Posterior cingulate gyrus (tissue), 11 donors: ENCODE measurements around the gene ZFP92.
A peak's percentile ranks its signal among the peaks of the same experiment; 100 is the strongest.

Experiments
- DNase-seq, 10 donors: peaks; one replicate each; pipeline versions ENCODE4 v3.0.0 to v3.0.0-alpha.2; 2020 to 2021; ENCODE audit warnings: mixed read lengths in 3 of 10
- intact Hi-C: fragments of 100-400 bp; cut with DNase I; formaldehyde crosslinking; loops from one replicate; pipeline ENCODE4 v1.15.1; 2023

The ZFP92 gene

DNA sequence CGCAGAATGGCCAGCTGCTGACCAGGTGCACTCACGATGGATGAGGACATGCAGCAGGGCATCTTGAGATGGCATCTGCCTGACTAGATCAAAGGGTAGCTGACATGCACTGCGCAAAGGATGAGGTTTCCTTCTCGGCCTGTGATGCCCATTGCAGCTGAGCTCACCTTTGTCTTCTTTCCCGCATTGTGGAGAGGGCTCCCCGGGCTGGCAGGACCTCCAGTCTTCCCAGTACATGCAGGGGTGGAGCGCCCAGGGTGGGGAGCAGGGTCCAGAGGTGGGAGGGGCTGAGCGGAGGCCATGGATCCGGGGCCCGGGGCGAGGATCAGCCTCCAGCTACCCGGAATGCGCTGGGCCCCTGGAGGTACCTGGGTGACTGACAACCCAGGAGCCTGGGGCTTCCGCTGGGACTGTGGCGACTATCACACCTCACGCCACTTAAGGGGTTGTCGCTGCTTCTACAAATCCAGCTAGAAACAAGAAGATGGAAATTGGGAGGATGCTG is 22.6 kb downstream of the ZFP92 start:
- intact Hi-C loops, result no loop called here
- peak in 1 of 10 donors; percentile 72 for DNase-seq

DNA sequence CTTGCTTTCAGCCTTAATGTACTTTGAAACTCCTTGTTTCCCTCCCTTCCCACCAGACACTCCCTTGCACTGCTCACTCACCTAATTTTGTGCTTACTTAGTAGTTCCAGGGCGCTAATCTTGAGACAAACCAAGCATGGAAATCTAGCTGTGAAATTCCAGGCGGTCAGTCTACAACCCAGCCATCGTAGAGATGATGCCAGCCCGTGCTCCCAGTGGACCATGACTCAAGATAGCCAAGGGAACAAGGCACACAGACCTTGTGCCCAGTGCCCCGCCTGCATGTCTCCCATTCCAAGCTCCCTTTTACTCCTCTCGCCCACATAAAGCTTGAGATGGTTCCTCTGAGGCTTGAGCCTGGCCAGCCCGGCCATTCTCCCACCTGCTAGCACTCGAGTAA is 23.5 kb downstream of the ZFP92 start:
- peak in 1 of 10 donors; percentile 62 for DNase-seq
- intact Hi-C loops, result no loop called here

DNA sequence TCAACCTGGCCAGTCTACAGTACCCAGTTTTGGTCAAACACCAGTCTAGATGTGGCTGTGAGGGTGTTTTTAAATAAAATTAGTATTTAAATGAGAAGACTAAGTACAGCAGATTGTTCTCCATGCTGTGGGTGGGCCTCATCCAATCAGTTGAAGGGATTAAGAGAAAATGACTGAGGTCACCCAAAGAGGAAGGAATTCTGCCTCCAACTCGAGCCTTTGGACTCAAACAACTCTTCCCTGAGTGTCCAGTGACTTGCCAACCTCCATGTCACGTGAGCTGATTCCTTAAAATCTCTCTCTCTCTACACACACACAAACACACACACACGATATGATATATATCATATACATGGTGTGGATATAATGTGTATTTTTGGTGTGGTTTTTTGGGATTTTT is 24.6 kb downstream of the ZFP92 start:
- no peak for DNase-seq
- intact Hi-C loops, result no loop called here

DNA sequence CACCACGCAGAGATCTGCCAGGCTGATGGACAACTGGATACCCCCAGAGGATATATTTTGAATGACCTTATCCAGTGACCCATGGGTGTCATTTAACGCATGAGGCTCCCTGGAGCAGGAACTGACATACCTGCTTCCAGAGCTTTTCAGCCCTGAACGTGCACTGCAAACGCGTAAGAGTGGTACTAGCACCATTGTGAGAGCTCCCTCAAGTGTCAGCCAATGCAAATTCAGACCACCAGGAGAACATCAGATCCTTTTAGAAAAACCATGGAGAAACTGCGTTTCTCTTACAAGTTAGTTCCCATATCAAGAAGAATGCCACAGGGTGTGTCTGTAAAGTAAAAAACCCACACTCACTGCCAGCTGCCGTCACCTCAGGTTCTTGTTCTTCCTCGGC is 27.3 kb downstream of the ZFP92 start:
- intact Hi-C loops, result no loop called here
- peak in 2 of 10 donors; percentile 16 to 79 for DNase-seq

DNA sequence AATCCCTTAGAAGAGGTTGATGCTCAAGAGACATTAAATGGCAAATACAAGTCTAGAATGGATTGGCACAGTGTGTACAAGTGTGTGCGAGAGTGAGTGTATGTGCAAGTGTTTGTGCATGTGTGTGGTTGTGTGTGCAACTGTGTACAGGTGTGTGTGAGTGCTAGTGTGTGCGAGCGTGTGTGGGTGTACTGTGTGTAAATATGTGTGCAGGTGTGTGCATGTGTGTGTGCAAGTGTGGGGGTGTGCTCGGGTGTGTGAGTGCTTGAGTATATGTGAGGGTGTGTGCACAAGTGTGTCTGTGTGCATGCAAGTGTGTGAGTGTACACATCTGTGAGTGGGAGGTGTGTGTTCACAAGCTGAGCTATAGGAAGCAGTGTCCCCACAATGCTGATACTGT is 28.7 kb downstream of the ZFP92 start:
- intact Hi-C loops, result no loop called here
- DNase-seq, result peak in 1 of 10 donors; percentile 28

DNA sequence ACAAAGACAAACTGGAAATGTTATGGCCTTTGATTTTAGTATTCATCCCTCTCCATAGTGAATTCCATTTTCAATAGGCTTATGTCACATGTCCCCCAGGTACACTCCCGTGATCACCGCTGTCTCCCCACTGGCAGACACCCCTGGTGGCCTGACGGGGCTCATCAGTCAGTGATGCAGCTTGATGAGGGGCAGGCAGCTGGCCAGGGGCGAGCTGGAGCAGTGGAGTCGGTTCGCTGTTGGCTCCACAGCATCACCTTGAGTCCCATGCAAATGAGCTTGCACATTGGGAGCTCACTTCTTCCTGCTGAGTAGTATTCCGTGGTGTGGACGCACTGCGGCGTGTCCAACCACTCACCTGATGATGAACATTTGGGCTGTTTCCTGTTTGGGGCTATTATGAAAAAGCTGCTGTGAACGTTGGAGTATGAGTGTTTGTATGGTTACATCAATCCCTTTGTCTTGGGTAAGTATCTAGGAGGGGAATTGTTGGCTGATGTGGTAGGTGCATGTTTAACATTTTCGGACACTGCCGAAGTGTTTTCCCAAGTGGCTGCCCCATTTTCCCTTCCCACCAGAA is 29.4 kb downstream of the ZFP92 start:
- DNase-seq, result peak in 1 of 10 donors; percentile 77
- intact Hi-C loops, result no loop called here

DNA sequence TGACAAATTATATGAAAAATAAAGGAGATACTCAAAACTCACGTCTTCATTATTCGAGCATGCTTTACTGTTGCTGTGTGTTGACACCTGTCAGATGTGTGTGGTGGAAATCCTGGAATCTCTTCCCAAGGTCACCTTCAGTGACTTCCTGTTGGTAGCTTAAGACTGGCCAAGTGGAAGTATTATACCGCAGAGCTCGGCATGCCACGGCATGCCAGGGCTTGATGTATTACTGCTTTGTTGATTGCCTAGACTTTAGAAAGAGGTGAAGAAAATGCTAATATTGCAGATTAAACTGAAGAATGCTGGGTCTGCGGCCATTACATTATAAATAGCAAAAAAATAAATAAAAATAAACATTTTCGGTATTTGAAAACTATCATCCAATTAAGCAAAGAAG is 30.0 kb downstream of the ZFP92 start:
- no peak for DNase-seq
- intact Hi-C loops, result no loop called here

DNA sequence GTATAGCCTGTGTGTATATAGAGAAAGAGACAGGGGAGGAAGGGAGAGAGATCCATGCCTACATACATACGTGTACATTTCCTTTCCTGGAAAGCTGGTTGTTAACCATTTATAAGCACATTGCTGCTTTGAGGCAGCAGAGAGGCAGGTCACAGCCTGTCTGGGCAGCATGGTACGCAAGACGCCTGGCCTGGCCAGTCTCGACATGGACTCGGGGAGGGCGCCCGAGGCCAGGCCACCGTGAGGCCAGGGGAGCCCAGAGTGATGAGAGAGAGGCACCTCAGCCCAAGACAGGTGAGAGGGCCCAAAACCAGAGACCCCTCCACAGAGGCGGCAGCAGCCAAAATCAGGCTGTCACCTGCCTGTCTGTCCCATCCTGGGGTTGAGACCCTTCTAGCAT is 30.7 kb downstream of the ZFP92 start:
- intact Hi-C loops, result no loop called here
- peak in 1 of 10 donors; percentile 43 for DNase-seq

DNA sequence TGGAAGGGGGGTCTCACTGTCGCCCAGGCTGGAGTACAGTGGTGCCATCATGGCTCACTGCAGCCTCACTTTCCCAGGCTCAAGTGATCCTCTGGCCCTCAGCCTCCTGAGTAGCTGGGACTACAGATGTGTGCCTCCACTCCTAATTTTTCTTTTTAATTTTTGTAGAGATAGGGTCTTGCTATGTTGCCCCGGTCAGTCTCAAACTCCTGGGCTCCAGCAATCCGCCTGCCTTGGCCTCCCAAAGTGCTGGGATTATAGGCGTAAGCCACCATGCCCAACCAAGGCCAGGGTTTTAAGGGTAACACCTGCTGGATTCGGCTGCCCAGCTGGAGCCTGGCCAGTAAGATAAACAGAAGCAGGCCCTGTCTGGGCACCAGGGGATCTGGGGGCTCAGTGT is 31.2 kb downstream of the ZFP92 start:
- intact Hi-C loops, result no loop called here
- peak in 1 of 10 donors; percentile 11 for DNase-seq

DNA sequence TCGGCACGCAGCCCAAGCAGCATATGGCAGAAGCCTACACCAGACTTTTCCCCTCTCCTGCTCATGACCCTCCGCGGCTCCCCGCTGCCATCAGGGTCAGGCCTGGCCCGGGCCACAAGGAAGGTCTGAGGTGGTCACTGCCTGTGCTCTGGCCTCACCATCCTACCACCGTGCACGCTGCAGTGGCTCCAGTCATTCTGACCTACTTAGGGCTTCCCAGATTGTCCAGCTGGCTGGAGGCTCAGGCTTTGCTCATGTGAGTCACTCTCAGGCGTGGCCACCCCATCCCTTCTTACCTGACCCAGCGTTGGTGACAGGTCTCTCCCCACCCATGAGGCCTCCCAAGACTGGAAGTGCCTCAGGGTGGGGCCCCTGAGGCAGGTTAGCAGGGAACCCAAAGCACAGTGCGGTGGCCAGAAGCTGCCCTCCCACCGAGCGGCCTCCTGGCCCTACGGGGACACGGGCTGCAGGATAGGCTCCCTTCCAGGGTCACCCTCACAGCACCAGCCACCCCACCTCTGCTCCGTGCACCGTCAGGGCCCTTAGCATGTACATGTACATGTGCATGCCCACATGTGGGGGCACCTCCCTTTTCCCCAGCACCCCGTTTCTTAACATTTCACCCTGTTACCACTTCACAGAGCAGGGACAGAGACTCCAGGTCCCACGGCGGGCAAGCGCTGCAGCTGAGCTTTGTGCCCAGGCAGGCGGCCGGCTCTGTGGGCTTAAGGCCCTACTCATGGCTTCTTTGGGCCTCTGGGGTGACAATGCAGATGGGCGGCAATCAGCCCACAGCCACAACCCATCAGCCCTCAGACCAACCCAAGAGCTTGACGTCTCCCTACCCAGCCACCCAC is 32.4 kb downstream of the ZFP92 start:
- intact Hi-C loops, result no loop called here
- peak in 3 of 10 donors; percentile 45 to 77 (median 70) for DNase-seq

DNA sequence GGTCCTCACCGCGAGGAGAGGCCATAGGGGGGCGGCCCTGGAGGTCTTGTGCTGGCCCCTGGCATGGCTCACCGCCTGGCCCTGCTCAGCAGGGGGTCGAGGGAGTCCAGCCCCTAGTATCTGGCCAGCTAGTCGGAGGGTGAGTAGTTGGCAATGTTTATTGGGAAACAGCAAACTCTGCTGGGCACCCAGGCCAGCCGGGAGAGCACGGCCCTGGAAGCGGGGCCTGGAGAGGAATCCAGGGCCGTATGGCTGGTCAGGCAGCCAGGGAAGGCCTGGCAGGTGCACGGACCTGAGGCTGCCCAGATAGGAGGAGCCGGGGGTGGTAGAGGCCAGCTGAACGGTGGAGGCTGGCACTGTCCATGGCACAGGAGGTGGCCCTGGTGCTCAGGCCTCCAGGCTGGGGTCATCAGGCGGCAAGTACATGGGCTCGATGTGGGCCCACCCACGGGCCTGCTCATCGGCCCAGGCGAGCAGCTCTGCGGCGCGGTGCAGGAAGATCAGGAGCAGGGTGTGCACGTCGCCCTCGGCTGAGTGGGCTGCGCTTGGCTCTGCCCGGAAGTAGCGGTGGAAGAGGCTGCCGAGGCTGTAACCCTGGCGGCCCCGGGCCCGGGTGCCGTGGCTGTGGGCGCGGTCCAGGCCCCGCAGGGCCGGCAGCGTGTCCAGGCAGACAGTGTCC is 33.2 kb downstream of the ZFP92 start:
- intact Hi-C loops, result no loop called here
- peak in 3 of 10 donors; percentile 64 to 84 (median 71) for DNase-seq

DNA sequence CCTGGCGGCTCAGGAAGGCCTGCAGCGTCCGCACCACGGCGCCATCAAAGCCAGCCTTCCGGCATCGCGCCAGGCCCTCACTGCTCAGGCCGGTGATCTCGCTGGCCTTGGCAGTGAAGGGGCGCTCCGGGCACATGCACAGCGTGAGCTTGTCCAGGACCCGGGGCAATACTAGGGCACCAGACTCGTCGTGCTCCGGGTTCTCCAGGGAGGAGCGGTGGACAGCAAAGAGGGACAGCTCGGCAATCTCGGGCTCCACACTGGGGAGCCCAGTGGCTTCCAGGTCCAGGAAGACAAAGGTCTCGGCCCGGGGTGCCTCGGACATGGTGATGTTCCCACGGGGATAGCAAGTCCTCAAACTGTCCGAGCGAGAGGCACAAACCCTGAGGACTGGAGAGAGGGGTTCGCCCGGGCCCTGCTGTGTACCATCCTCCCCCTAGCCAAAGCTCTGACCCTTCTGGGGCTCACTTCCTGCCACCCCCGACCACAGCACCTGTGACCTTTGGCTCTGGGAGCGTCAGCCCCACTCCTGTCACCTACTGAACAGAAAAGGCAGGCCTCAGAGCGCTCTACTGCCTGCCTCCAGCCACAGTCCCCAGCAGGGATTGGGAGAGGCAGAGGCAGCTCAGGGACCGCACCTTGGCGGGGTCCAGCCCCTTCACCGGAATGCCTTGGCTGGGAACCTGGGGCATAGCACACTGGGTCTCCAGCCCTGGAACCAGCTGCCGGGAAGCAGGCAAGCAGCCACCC is 34.0 kb downstream of the ZFP92 start:
- peak in 3 of 10 donors; percentile 52 to 84 (median 78) for DNase-seq
- intact Hi-C loops, result no loop called here

DNA sequence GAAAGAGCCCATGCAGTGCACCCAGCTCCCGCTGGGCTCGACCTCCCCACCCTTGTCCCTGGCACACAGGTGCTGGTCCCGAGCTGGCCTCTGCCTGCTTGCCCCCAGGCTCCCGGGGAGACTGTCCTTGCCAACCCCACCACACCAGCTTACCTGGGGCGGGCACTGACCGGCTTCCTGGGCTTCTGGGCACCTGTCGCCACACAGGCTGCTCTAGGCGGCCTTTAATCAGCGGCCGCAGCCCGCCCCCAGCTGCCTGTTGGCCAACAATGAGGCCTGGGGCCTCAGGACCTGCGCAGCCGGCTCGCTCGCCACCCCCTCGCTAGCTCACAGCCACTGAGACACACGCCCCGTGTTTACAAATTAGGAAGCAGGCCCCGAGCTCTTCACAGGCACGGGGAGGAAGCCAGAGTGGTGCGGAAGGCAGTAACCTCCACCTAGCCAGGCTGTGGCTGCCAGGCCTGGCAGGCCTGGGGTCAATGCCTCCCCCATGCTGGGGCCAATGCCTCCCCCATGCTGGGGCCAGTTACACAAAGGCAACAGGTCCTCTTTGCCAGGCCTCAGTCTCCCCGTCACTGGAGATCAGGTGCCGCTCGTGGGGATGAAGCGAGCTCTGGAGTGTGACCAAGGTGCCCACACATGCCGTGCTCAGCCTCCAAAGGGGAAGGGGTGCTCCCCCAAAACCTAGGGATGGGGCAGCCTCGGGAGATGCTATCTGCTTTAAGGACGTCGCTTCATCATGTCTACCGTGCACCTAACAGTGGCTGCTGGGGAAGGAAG is 34.8 kb downstream of the ZFP92 start, which contains the start of gene TREX2:
Gene TREX2 (minus strand): TSS at position 201 of the 780 bp plus-strand sequence. CDS start 626 bp downstream, outside the sequence.
- DNase-seq, result peak in 2 of 10 donors; percentile 66 to 72
- intact Hi-C loops, result no loop called here

DNA sequence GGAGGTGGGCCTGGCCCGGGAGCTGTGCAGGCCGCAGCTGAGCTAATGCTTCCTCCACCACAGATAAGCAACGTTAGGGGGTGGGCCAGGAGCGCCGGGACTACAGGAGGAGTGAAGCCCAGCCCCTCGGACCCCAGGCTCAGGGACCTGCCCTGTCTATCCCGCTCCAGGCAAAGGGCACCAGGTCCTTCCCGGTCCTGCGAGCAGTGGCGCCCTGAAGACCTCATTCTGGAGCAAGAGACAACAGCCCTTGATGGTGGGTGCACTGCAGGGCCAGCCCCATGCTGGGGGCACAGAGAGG is 35.3 kb downstream of the ZFP92 start:
- intact Hi-C loops, result no loop called here
- no peak for DNase-seq

DNA sequence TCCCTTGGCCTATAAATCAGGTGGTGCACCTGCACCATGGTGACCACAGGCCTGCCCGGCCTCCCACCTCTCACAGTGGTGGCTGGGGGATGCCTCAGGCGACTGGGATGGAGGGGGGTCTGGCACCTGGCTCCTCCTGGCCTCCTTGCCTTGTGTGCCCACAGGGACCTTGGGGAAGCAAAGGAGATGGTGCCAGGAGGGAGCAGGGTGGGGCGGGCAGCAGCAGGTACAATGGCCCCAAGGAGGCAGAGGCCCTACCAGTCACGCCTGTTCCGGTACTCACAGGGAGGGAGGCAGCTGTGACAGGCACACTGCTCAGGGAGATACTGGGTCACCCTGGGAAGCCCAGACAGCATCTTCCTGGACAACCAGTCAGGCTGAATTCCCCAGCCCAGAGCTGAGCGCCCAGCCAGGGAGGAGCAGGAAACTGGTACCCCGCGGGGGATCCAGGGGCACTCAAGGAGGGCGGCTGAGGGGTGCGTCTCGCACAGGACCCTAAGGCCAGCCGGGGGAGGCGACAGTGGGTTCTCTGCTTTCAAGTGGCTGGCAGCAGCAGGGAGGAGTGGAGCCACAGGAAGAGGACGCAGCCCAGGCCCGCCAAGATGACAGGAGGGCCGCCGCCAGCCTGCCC is 35.8 kb downstream of the ZFP92 start:
- intact Hi-C loops, result no loop called here
- DNase-seq, result peak in 3 of 10 donors; percentile 54 to 82 (median 61)

DNA sequence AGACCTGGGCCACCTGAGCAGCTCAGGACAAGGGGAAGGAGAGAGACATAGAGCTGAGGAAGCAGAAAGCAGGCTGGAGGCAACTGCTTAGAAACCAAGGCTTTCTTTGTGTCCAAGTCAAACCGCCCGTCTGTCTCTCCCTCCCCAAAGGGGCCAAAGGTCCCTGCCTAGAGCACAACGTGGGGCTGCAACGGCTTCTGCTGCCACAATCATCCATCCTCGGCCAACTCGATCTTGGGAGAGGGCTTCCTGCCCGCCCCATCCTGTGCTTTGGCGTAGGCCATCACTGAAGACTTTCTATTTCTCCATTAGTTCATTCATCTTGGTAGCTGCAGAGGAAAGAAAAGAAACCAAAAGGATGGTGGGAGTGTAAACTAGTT is 36.3 kb downstream of the ZFP92 start:
- peak in 1 of 10 donors; percentile 35 for DNase-seq
- intact Hi-C loops, result no loop called here

DNA sequence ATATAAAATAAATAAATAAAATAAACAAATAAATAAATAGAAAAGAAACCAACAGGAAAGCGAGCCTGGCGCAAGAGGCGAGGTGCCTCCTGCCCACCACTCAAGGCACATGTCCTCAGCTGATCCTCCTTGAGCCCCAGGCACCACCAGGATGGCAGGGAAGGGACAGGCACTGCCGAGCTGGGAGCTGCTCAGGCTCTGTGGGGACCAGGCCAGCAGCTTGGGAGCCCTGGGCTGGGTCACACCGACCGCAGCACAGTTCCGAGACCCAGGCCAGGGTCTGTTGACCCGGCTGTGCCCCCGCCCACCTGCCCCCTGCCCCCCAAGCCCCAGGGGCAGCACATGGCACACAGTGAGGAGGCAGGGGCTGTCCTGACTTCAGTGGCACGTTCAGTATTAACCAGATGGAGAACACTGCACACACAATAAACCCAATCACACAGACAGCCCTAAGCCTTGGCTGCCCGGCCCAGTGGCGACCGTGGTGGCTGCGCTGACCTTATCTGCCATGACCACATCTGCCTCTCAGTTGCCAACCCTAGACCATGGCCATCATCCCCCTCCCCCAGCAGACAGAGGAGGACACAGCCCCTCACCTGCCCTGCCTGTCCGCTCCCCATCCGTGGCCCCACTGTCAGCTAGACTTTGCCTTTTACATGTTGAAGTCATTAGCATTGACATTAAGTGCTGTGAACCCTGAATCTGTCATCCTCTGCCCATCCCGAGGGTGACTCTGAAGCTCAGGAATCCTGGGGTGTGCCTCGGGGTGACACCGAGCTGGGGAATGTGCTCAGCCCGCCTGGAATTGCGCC is 37.5 kb downstream of the ZFP92 start:
- intact Hi-C loops, result no loop called here

DNA sequence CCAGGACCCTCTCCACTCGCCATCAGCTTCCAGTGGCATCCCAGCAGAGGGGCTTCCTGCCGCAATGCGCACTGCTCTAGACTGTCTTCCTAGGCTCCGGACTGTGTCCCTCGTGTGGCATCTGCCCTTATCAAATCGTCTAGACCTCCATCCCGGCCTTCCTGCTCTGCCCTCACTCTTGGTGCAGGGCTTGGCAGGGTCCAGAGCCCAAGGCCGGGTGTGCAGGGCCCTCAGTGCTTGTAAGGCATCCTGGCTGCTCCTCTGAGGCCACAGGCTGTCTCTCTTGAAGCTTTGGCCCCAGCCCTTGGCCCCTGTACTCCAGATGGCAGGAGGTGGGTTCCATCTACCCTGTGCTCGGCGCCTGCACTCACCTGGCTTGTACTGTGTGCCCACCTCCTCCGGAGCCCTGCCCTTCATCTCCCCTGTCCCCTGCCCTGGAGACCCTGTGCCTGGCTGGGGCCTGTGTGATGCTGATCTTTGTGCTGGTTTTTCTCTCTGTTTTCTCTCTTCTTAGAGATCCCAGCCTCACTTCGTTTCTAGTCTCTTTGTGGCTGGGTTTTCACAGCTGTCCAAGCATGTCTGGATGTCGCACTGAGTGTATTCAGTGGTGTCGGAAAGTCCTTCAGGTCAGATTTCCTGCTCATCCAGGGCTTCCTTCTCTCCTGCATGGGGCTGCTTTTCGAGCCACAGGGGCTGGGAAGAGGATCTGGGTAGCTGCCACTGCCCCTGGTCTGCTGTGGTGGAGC is 38.3 kb downstream of the ZFP92 start:
- DNase-seq, result peak in 3 of 10 donors; percentile 5 to 72 (median 42)
- intact Hi-C loops, result no loop called here

More for the DNA sequence above, 37.5 kb downstream of the ZFP92 start:
- peak in 2 of 10 donors; percentile 61 for DNase-seq
